Measurements from ENCODE around the gene TCAF2. TPM values are rescaled to one million over a fixed set of nuclear protein-coding genes. Genes with fewer than 3 reads are reported as not detected.
"Not testable (repeated sequence)": the region's sequence is repeated elsewhere in the genome, so short reads cannot be mapped to it uniquely, and the experiment has no call there.

The TCAF2 gene
- total RNA-seq, 1 experiment from 2014 or later: 0.07 TPM

GRCh38 chr7:143620058-143620457 is 716 bp upstream of the TCAF2 start:
- H3K9ac ChIP-seq (ENCODE audit: low read length); H3K9me3 ChIP-seq (ENCODE audit: low read length): not testable (repeated sequence)

GRCh38 chr7:143621175-143621574 is 401 bp downstream of the TCAF2 start:
- H3K4me3 ChIP-seq (ENCODE audit: low read length); H4K20me1 ChIP-seq (ENCODE audit: insufficient read depth, low read depth, low read length); H2AFZ ChIP-seq (ENCODE audit: low read length); H3K4me1 ChIP-seq (ENCODE audit: low read length); DNase-seq; H3K9me2 ChIP-seq (replicated peaks; ENCODE audit: insufficient read depth, low read length); H3K4me2 ChIP-seq (ENCODE audit: low read depth, low read length, poor library complexity, severe bottlenecking); H3K9ac ChIP-seq (ENCODE audit: low read length); H3K27me3 ChIP-seq (ENCODE audit: low read length); H3K27ac ChIP-seq (ENCODE audit: low read length); H3K36me3 ChIP-seq (ENCODE audit: insufficient read depth, low read length); H3K79me2 ChIP-seq (ENCODE audit: low read length); H3K9me3 ChIP-seq (ENCODE audit: low read length): not testable (repeated sequence)

More at GRCh38 chr7:143620058-143620457, 716 bp upstream of the TCAF2 start:
- H3K9me2 ChIP-seq (replicated peaks; ENCODE audit: insufficient read depth, low read length); H3K4me3 ChIP-seq (ENCODE audit: low read length); H4K20me1 ChIP-seq (ENCODE audit: insufficient read depth, low read depth, low read length); H3K4me1 ChIP-seq (ENCODE audit: low read length); H3K27ac ChIP-seq (ENCODE audit: low read length); H3K36me3 ChIP-seq (ENCODE audit: insufficient read depth, low read length); H2AFZ ChIP-seq (ENCODE audit: low read length); DNase-seq; H3K4me2 ChIP-seq (ENCODE audit: low read depth, low read length, poor library complexity, severe bottlenecking); H3K27me3 ChIP-seq (ENCODE audit: low read length); H3K79me2 ChIP-seq (ENCODE audit: low read length): not testable (repeated sequence)

- not testable (repeated sequence) for H3K9me2 ChIP-seq (replicated peaks; ENCODE audit: insufficient read depth, low read length); H3K27ac ChIP-seq (ENCODE audit: low read length); H3K4me2 ChIP-seq (ENCODE audit: low read depth, low read length, poor library complexity, severe bottlenecking); H3K9me3 ChIP-seq (ENCODE audit: low read length); H3K36me3 ChIP-seq (ENCODE audit: insufficient read depth, low read length); H3K4me3 ChIP-seq (ENCODE audit: low read length); H3K4me1 ChIP-seq (ENCODE audit: low read length); H4K20me1 ChIP-seq (ENCODE audit: insufficient read depth, low read depth, low read length); DNase-seq; H3K9ac ChIP-seq (ENCODE audit: low read length); H3K79me2 ChIP-seq (ENCODE audit: low read length); H2AFZ ChIP-seq (ENCODE audit: low read length); H3K27me3 ChIP-seq (ENCODE audit: low read length)
Measured at GRCh38 chr7:143622130-143622529, 1.4 kb downstream of the TCAF2 start.

- not testable (repeated sequence) for H2AFZ ChIP-seq (ENCODE audit: low read length); DNase-seq; H3K9me2 ChIP-seq (replicated peaks; ENCODE audit: insufficient read depth, low read length); H3K9ac ChIP-seq (ENCODE audit: low read length); H3K27ac ChIP-seq (ENCODE audit: low read length); H3K4me1 ChIP-seq (ENCODE audit: low read length); H3K9me3 ChIP-seq (ENCODE audit: low read length); H3K4me3 ChIP-seq (ENCODE audit: low read length); H3K27me3 ChIP-seq (ENCODE audit: low read length); H3K4me2 ChIP-seq (ENCODE audit: low read depth, low read length, poor library complexity, severe bottlenecking); H3K79me2 ChIP-seq (ENCODE audit: low read length); H4K20me1 ChIP-seq (ENCODE audit: insufficient read depth, low read depth, low read length); H3K36me3 ChIP-seq (ENCODE audit: insufficient read depth, low read length)
Measured at GRCh38 chr7:143630653-143631052, 9.9 kb downstream of the TCAF2 start.

GRCh38 chr7:143632506-143632905 is 11.7 kb downstream of the TCAF2 start:
- not testable (repeated sequence) for H3K9ac ChIP-seq (ENCODE audit: low read length); H3K27me3 ChIP-seq (ENCODE audit: low read length); H3K27ac ChIP-seq (ENCODE audit: low read length); H3K4me3 ChIP-seq (ENCODE audit: low read length); H3K9me3 ChIP-seq (ENCODE audit: low read length); H3K36me3 ChIP-seq (ENCODE audit: insufficient read depth, low read length); DNase-seq; H3K9me2 ChIP-seq (replicated peaks; ENCODE audit: insufficient read depth, low read length); H3K4me1 ChIP-seq (ENCODE audit: low read length); H3K79me2 ChIP-seq (ENCODE audit: low read length); H2AFZ ChIP-seq (ENCODE audit: low read length); H4K20me1 ChIP-seq (ENCODE audit: insufficient read depth, low read depth, low read length); H3K4me2 ChIP-seq (ENCODE audit: low read depth, low read length, poor library complexity, severe bottlenecking)

GRCh38 chr7:143633013-143633618 is 12.3 kb downstream of the TCAF2 start:
- H3K36me3 ChIP-seq (ENCODE audit: insufficient read depth, low read length); H3K27ac ChIP-seq (ENCODE audit: low read length); H3K4me3 ChIP-seq (ENCODE audit: low read length); DNase-seq; H4K20me1 ChIP-seq (ENCODE audit: insufficient read depth, low read depth, low read length); H3K27me3 ChIP-seq (ENCODE audit: low read length); H3K79me2 ChIP-seq (ENCODE audit: low read length); H3K9ac ChIP-seq (ENCODE audit: low read length); H3K4me1 ChIP-seq (ENCODE audit: low read length); H3K9me2 ChIP-seq (replicated peaks; ENCODE audit: insufficient read depth, low read length); H2AFZ ChIP-seq (ENCODE audit: low read length); H3K4me2 ChIP-seq (ENCODE audit: low read depth, low read length, poor library complexity, severe bottlenecking); H3K9me3 ChIP-seq (ENCODE audit: low read length): not testable (repeated sequence)

- H3K79me2 ChIP-seq (ENCODE audit: low read length); H3K9ac ChIP-seq (ENCODE audit: low read length); H2AFZ ChIP-seq (ENCODE audit: low read length); H3K36me3 ChIP-seq (ENCODE audit: insufficient read depth, low read length); H3K27me3 ChIP-seq (ENCODE audit: low read length); H3K27ac ChIP-seq (ENCODE audit: low read length); H4K20me1 ChIP-seq (ENCODE audit: insufficient read depth, low read depth, low read length); H3K9me2 ChIP-seq (replicated peaks; ENCODE audit: insufficient read depth, low read length); H3K9me3 ChIP-seq (ENCODE audit: low read length); H3K4me2 ChIP-seq (ENCODE audit: low read depth, low read length, poor library complexity, severe bottlenecking); H3K4me1 ChIP-seq (ENCODE audit: low read length); DNase-seq; H3K4me3 ChIP-seq (ENCODE audit: low read length): not testable (repeated sequence)
Measured at GRCh38 chr7:143635364-143636240, 14.8 kb downstream of the TCAF2 start.

- not testable (repeated sequence) for H3K4me2 ChIP-seq (ENCODE audit: low read depth, low read length, poor library complexity, severe bottlenecking); H3K4me3 ChIP-seq (ENCODE audit: low read length); H4K20me1 ChIP-seq (ENCODE audit: insufficient read depth, low read depth, low read length); H3K79me2 ChIP-seq (ENCODE audit: low read length); DNase-seq; H3K9me3 ChIP-seq (ENCODE audit: low read length); H3K27ac ChIP-seq (ENCODE audit: low read length); H3K27me3 ChIP-seq (ENCODE audit: low read length); H3K9ac ChIP-seq (ENCODE audit: low read length); H3K36me3 ChIP-seq (ENCODE audit: insufficient read depth, low read length); H2AFZ ChIP-seq (ENCODE audit: low read length); H3K4me1 ChIP-seq (ENCODE audit: low read length); H3K9me2 ChIP-seq (replicated peaks; ENCODE audit: insufficient read depth, low read length)
Measured at GRCh38 chr7:143639372-143639771, 18.6 kb downstream of the TCAF2 start.
